ENCODE results near the gene PSME2. TPM values are rescaled to one million over a fixed set of nuclear protein-coding genes. Genes with fewer than 3 reads are reported as not detected.

Gene PSME2
- total RNA-seq, 1 donor from 2014 or later, result 110 TPM

DNA sequence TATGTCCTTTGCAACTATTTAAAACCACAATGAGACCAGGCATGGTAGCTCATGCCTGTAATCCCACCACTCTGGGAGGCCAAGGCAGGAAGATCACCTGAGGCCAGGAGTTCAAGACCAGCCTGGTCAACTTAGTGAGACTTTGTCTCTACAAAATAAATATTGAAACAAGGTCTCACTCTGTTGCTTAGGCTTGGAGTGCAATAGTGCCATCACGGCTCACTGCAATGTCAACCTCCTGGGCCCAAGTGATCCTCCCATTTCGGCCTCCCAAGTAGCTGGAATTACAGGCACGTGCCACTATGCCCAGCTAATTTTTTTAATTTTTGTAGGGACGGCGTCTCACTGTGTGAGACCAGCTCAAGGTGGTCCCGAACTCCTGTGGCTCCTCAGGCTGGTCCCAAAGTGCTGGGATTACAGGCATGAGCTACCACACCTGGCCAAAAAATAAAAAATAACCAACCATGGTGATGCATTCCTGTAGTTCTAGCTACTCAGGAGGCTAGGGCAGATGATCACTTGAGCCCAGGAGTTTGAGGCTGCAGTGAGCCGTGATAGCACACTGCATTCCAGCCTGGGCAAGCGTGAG lies 16.9 kb downstream of the PSME2 start:
- Histone ChIP-seq H3K4me3 (ENCODE audit: low read depth, low read length) (no peak overlapping the region), H3K27me3 (ENCODE audit: control insufficient read depth, insufficient read depth, low read length) (no peaks in the 10 kb centered on the region), H3K36me3 (ENCODE audit: control insufficient read depth, insufficient read depth, low read length) (no peaks in the 10 kb centered on the region)
- TF ChIP-seq, protein P1, sequence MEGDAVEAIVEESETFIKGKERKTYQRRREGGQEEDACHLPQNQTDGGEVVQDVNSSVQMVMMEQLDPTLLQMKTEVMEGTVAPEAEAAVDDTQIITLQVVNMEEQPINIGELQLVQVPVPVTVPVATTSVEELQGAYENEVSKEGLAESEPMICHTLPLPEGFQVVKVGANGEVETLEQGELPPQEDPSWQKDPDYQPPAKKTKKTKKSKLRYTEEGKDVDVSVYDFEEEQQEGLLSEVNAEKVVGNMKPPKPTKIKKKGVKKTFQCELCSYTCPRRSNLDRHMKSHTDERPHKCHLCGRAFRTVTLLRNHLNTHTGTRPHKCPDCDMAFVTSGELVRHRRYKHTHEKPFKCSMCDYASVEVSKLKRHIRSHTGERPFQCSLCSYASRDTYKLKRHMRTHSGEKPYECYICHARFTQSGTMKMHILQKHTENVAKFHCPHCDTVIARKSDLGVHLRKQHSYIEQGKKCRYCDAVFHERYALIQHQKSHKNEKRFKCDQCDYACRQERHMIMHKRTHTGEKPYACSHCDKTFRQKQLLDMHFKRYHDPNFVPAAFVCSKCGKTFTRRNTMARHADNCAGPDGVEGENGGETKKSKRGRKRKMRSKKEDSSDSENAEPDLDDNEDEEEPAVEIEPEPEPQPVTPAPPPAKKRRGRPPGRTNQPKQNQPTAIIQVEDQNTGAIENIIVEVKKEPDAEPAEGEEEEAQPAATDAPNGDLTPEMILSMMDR (IDR thresholded peaks at IDR 0.05; ENCODE audit: insufficient read depth, low read length, poor library complexity, severe bottlenecking), result no peak
- DNase-seq (ENCODE audit: low read depth), result no peak

- no peaks in the 10 kb centered on the region for H3K27me3 ChIP-seq (ENCODE audit: control insufficient read depth, insufficient read depth, low read length)
- TF ChIP-seq, protein P1 (IDR thresholded peaks at IDR 0.05; ENCODE audit: insufficient read depth, low read length, poor library complexity, severe bottlenecking), result no peak
- H3K36me3 ChIP-seq (ENCODE audit: control insufficient read depth, insufficient read depth, low read length), result no peaks in the 10 kb centered on the region
- no peak for DNase-seq (ENCODE audit: low read depth)
- H3K4me3 ChIP-seq (ENCODE audit: low read depth, low read length), result no peak overlapping the region
These were observed 18.7 kb downstream of the PSME2 start for GRCh38 chr14:24127673-24128072.

DNA sequence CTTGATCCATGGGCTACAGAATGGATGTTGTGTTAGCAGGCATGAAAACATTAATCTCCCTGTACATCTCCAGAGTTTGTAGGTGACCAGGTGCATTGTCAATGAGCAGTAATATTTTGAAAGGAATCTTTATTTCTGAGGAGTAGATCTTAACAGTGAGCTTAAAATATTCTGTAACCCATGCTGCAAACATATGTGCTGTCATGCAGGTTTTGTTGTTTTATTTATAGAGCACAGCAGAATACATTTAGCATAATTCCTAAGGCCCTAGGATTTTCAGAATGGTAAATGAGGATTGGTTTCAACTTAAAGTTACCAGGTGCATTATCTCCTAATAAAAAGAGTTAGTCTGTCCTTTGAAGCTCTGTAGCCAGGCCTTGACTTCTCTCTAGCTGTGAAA lies 19.5 kb downstream of the PSME2 start:
- DNase-seq (ENCODE audit: low read depth), result no peak
- TF ChIP-seq, protein P1 (IDR thresholded peaks at IDR 0.05; ENCODE audit: insufficient read depth, low read length, poor library complexity, severe bottlenecking), result no peak
- H3K36me3 ChIP-seq (ENCODE audit: control insufficient read depth, insufficient read depth, low read length), result no peaks in the 10 kb centered on the region
- H3K4me3 ChIP-seq (ENCODE audit: low read depth, low read length), result no peak overlapping the region
- H3K27me3 ChIP-seq (ENCODE audit: control insufficient read depth, insufficient read depth, low read length), result no peaks in the 10 kb centered on the region

DNA sequence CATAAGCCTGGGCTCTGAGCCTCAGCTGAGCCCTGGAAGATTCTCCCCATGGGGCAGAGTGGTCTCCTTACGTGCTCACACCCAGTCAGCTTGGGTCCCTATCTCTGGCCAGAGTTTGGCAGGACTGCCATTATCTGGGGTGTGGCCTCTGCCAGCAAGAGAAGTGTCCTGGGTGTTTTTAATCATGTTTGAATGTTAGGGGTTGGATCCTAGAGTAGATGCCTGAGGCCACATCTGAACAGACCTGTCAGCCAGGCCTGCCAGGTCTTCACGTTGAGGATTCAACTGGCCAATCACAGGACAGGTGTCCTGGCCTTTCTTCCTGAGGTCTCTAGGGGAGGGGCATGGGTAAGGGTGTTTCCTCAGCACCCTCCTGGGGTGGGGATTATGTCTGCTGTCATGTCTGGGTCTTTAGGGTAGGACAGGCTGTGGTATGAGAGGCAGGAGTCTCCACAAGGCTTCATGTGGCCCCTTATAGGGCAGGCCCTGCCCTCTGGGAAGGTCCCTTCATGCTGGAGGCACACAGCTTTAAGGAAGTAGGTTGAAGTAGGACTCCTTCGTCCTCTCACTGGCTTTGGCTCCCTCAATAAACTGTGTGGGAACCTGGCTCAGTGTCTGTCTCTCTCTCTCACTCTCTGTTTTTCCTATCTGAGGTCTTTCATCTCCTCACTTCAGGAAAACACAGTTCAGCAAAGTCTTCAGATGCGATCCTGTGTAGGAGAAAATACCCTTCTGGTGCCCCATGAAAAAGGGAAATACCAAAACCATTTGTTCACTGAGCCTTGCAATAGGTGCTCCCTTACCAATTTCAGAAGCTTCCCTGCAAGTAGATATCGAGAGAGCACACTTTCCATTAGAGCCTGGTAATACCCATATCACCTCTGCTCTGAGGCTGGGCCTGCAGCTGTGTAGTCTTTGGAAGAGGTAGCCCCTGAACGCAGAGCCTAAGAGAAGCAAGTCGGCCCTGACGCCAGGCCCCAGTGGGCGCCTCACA lies 22.7 kb downstream of the PSME2 start:
- Histone ChIP-seq H3K27me3 (ENCODE audit: control insufficient read depth, insufficient read depth, low read length) (no peaks in the 10 kb centered on the region), H3K36me3 (ENCODE audit: control insufficient read depth, insufficient read depth, low read length) (peaks cover 4% of the 10 kb centered on the region), H3K4me3 (ENCODE audit: low read depth, low read length) (no peak overlapping the region)
- TF ChIP-seq, protein P1 (IDR thresholded peaks at IDR 0.05; ENCODE audit: insufficient read depth, low read length, poor library complexity, severe bottlenecking), result no peak
- no peak for DNase-seq (ENCODE audit: low read depth)

DNA sequence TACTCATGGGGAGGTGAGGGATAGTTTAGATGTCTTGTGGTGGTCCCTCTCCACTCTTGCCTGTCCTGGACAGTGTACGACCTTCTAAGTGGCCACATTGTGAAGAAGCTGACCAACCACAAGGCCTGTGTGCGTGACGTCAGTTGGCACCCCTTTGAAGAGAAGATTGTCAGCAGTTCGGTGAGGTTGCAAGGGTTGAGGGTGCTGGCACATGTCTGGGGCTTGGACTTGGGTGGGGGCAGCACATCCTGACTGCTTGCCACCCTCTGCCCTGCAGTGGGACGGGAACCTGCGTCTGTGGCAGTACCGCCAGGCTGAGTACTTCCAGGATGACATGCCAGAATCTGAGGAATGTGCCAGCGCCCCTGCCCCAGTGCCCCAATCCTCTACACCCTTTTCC lies 23.5 kb downstream of the PSME2 start:
- no peak overlapping the region for H3K4me3 ChIP-seq (ENCODE audit: low read depth, low read length)
- no peak for DNase-seq (ENCODE audit: low read depth)
- TF ChIP-seq, protein P1 (IDR thresholded peaks at IDR 0.05; ENCODE audit: insufficient read depth, low read length, poor library complexity, severe bottlenecking), result no peak
- no peaks in the 10 kb centered on the region for H3K27me3 ChIP-seq (ENCODE audit: control insufficient read depth, insufficient read depth, low read length)
- peaks cover 4% of the 10 kb centered on the region for H3K36me3 ChIP-seq (ENCODE audit: control insufficient read depth, insufficient read depth, low read length)

All from kidney epithelial cell (primary cell).